Kidney (tissue), 14 donors: ENCODE data around the gene F8A3. TPM values are rescaled to one million over a fixed set of nuclear protein-coding genes. Genes with fewer than 3 reads are reported as not detected.

ENCODE experiments used
- DNase-seq, 5 donors: peaks; one replicate each; pipeline ENCODE4 v3.0.0-alpha.2; 2013 to 2020
- FAIRE-seq: peaks from 2 replicates; lab custom pipeline; 2012; peaks lifted over from hg19 to GRCh38; lab: Jason Lieb, UNC
- H3K27ac ChIP-seq, 2 donors: one replicate each; pipeline ENCODE4 v1.7.0; 2013; ENCODE audit warnings: low read depth in 2 of 2, low read length in 2 of 2, inconsistent platforms in 1 of 2
- H3K27me3 ChIP-seq: one replicate; pipeline ENCODE4 v1.7.1; 2013; ENCODE audit warnings: low read length, inconsistent platforms; ENCODE audit not compliant: control insufficient read depth, insufficient read depth
- H3K36me3 ChIP-seq, 3 donors: one replicate each; pipeline versions ENCODE4 v1.7.0 to v1.7.1; 2013; ENCODE audit warnings: low read length in 3 of 3, control low read depth in 1 of 3, inconsistent platforms in 1 of 3; ENCODE audit not compliant: insufficient read depth in 3 of 3, control insufficient read depth in 2 of 3
- H3K4me1 ChIP-seq, 3 donors: one replicate each; pipeline versions ENCODE4 v1.7.0 to v1.7.1; 2013; ENCODE audit warnings: low read length in 3 of 3, inconsistent platforms in 1 of 3, low read depth in 1 of 3; ENCODE audit not compliant: control insufficient read depth in 2 of 3, insufficient read depth in 2 of 3
- H3K4me3 ChIP-seq, 3 donors: one replicate each; pipeline versions ENCODE4 v1.7.0 to v1.8.1; 2013; ENCODE audit warnings: low read length in 3 of 3, control low read depth in 1 of 3, inconsistent platforms in 1 of 3
- H3K9ac ChIP-seq, 3 donors: one replicate each; pipeline versions ENCODE4 v1.7.0 to v1.7.1; 2013; ENCODE audit warnings: low read length in 3 of 3, control low read depth in 1 of 3, inconsistent platforms in 1 of 3
- H3K9me3 ChIP-seq, 3 donors: one replicate each; pipeline versions ENCODE4 v1.7.0 to v1.7.1; 2013; ENCODE audit warnings: low read length in 3 of 3, control low read depth in 1 of 3, inconsistent platforms in 1 of 3; ENCODE audit not compliant: control insufficient read depth in 2 of 3, insufficient read depth in 1 of 3
- intact Hi-C: fragments of 100-400 bp; cut with DNase I; formaldehyde crosslinking; loops from one replicate; pipeline ENCODE4 v1.11.1; 2022
- microRNA-seq: library from miRNA; unstranded; fragments of <30 nt; microRNA quantifications from one replicate; pipeline ENCODE4 v1.2.0, GENCODE V29; 2020
- polyA plus RNA-seq: library from polyadenylated mRNA; stranded (reverse); fragments of 350-450 nt; fragmentation: Illumina TruSeq; extraction: RNeasy Lipid Tissue Mini Kit (QIAGEN cat#74804); gene quantifications from one replicate; pipeline ENCODE4 v1.2.3, GENCODE V29; 2014; ENCODE audit warnings: low read depth, low replicate concordance; ENCODE audit not compliant: insufficient read depth
- total RNA-seq: library from RNA; stranded (reverse); fragmentation: NEBNext Ultra II Directional; extraction: Animal tissue kit (Norgen Biotek cat#: 25700); gene quantifications from one replicate; pipeline ENCODE4 v1.2.1, GENCODE V29; 2021
- TF ChIP-seq, protein P1 (sequence below): IDR thresholded peaks from 3 replicates; pipeline ENCODE4 v1.5.1; 2012; ENCODE audit warnings: mild to moderate bottlenecking, moderate library complexity, borderline replicate concordance; ENCODE audit not compliant: insufficient read depth; ENCODE audit errors: extremely low read depth
- donor health status: control.
- donor health status: control.
- donor health status: control.
- donor health status: control.
- donor health status: control.
- donor health status: DM: yes; HTN: yes; CAD: no.
- donor health status: Normal renal cell carcinoma (clear cell type).

The F8A3 gene
- total and polyA plus RNA-seq, 2 donors from 2014 or later: 0.62 to 8.2 TPM

DNA sequence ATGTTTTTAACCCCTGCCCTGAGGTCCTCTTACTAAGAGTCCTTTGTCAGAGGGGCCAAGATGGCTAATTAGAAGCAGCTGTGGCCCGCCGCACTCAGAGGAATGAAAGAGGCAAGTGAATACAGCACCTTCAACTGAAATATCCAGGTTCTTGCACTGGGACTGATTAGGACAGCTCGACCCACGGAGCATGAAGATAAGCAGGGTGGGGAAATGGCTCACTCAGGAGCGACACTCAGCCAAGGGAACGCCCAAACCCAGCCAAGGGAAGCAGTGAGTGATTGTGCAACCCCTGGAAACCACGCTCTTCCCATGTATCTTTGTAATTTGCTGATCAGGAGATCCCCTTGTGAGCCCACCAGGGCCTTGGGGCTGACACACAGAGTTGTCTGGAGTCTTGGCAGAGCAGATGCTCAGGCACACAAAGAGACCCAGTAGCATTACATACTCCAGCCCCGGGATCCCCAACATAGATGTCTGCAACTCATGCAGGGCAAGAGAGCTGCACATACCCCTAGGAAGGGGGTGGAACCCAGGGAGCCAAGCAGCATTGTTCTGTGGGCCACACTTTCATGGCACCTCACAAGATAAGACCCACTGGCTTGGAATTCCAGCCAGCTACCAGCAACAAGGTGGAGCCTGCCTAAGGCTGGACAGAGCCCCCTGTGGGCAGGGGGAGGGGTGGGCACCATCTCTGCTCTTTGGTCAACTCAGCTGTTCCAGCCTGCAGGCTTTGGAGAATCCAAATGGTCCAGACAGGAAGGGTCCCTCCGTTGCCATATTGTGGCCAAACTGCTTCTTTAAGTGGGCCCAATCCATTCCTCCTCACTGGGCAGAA lies 23.3 kb downstream of the F8A3 start:
- TF ChIP-seq, protein P1, sequence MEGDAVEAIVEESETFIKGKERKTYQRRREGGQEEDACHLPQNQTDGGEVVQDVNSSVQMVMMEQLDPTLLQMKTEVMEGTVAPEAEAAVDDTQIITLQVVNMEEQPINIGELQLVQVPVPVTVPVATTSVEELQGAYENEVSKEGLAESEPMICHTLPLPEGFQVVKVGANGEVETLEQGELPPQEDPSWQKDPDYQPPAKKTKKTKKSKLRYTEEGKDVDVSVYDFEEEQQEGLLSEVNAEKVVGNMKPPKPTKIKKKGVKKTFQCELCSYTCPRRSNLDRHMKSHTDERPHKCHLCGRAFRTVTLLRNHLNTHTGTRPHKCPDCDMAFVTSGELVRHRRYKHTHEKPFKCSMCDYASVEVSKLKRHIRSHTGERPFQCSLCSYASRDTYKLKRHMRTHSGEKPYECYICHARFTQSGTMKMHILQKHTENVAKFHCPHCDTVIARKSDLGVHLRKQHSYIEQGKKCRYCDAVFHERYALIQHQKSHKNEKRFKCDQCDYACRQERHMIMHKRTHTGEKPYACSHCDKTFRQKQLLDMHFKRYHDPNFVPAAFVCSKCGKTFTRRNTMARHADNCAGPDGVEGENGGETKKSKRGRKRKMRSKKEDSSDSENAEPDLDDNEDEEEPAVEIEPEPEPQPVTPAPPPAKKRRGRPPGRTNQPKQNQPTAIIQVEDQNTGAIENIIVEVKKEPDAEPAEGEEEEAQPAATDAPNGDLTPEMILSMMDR: no peak
- no peaks in the 10 kb centered on the region for H3K27me3 ChIP-seq
- no peak overlapping the region for H3K9ac ChIP-seq
- FAIRE-seq (no peak), DNase-seq (no peak)
- no peaks in the 10 kb centered on the region for H3K36me3 ChIP-seq
- H3K27ac ChIP-seq: no peak overlapping the region
- no peaks in the 10 kb centered on the region for H3K9me3 ChIP-seq
- no peak overlapping the region for H3K4me3 ChIP-seq
- H3K4me1 ChIP-seq: no peaks in the 10 kb centered on the region
- intact Hi-C loops: no loop called here

DNA sequence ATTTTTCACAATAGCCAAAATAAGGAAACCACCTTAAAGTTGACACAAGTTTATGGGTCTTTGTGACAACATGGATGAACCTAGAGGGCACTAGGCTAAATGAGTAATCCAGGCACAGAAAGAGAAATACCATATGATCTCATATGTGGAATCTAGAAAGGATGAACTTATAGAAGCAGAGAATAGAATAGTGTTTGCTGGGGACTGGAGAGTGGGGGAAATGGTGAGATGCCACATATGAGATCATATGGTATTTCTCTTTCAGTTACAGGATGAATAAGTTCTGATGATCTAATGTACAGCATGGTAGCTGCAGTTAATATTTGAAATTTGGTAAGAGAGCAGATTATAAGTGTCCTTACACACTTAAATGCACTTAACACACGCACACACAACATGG lies 40.7 kb downstream of the F8A3 start:
- DNase-seq (no peak), FAIRE-seq (no peak)
- no peaks in the 10 kb centered on the region for H3K4me1 ChIP-seq
- intact Hi-C loops: no loop called here
- no peaks in the 10 kb centered on the region for H3K36me3 ChIP-seq
- H3K4me3 ChIP-seq: no peak overlapping the region
- no peaks in the 10 kb centered on the region for H3K9me3 ChIP-seq
- TF ChIP-seq, protein P1: no peak
- no peak overlapping the region for H3K27ac ChIP-seq
- H3K27me3 ChIP-seq: no peaks in the 10 kb centered on the region
- H3K9ac ChIP-seq: no peak overlapping the region

Small RNA genes lying within 50 kb of the gene (microRNA-seq; reads per million reads assigned to microRNA genes)
- gene MIR1184-3: not detected

Other genes with a start within 250 kb of the F8A3 start
- gene VBP1, start 242.2 kb downstream of the F8A3 start, total RNA-seq: 38.4 TPM
- gene VBP1, start 242.2 kb downstream of the F8A3 start, polyA plus RNA-seq: 53.8 TPM
- gene RAB39B, start 194.1 kb downstream of the F8A3 start, total RNA-seq: 1.2 TPM
- 1.8 TPM for gene RAB39B, start 194.1 kb downstream of the F8A3 start, polyA plus RNA-seq
- 22.8 TPM for gene CLIC2, start 124.0 kb downstream of the F8A3 start, total RNA-seq
- gene CLIC2, start 124.0 kb downstream of the F8A3 start, polyA plus RNA-seq: 7.3 TPM
- gene F8A2, start 76.5 kb downstream of the F8A3 start, total RNA-seq: not detected
- not detected for gene F8A2, start 76.5 kb downstream of the F8A3 start, polyA plus RNA-seq
- 1.8 TPM for gene SPRY3, start 154.0 kb upstream of the F8A3 start, total RNA-seq
- 0.19 TPM for gene SPRY3, start 154.0 kb upstream of the F8A3 start, polyA plus RNA-seq
- gene TMLHE, start 154.3 kb upstream of the F8A3 start, total RNA-seq: 27.0 TPM
- gene TMLHE, start 154.3 kb upstream of the F8A3 start, polyA plus RNA-seq: 12.5 TPM